ENCODE results near the gene DDX51. TPM values are rescaled to one million over a fixed set of nuclear protein-coding genes. Genes with fewer than 3 reads are reported as not detected.

The DDX51 gene
- total RNA-seq, 1 experiment from 2014 or later, result 38.1 TPM

DNA sequence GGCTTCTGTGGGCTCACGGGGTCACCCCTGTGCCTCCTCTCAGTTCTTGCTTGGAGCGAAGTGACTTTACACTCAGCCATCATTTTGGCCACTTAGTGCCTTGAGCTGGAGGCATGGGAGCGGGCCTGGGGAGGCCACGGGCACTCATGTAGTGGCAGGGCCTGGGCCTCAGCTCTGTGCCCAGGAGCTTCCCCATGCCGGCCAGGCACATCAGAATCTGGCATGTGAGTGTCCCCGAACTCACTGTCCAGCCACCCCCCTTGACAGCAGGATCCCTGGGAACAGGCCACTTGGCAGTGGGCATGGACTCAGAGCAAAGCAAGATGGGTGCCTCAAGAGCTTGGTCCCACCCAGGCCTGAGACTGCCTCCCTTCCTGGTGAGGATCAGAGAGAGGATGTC, 29.5 kb downstream of the DDX51 start:
- BruUV-seq (replicated peaks), result no TSS peak
- POLR2A ChIA-PET, result no interaction called here

DNA sequence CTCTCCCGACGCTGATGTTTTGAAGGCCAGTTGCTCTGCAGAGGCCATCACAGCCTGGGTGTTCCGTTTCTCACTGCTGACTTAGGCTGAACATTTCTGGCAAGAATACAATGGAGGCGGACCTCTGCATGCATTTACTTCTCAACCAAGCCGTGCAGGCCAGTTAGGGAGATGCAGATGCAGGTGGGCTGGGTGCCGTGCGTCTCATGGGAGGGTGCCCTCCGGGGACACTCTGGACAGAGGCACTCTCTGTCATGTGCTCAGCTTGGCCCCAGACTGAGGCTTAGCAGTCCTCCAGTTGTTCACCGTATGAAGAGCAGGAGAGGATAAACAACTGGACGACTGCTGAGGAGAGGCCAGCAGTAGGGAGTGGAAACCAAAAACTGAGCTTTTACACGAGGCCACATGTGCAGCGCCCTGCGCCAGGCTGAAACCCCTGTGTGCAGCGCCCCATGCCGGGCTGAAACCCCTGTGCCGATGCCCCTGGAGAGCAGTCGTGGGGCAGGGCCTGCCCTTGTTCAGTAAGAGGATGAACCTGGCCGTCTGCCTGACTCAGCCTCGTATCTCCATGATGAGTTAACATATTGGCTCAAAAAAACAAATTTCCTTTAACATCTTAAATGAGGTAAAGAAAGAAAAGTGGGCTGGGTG, 32.3 kb downstream of the DDX51 start:
- Histone ChIP-seq H3K9me3 (ENCODE audit: control insufficient read depth in 1 of 2, insufficient read depth in 1 of 2, low read depth in 1 of 2, low read length in 2 of 2) (no peaks in the 10 kb centered on the region), H3K79me2 (ENCODE audit: insufficient read depth, low read length) (no peaks in the 10 kb centered on the region), H2AFZ (ENCODE audit: low read depth, low read length, poor library complexity, severe bottlenecking) (no peak overlapping the region), H3K9me2 (ENCODE audit: insufficient read depth) (no peaks in the 10 kb centered on the region), H4K20me1 (ENCODE audit: insufficient read depth) (no peaks in the 10 kb centered on the region), H3K4me2 (ENCODE audit: low read length) (no peak overlapping the region), H3K27me3 (ENCODE audit: insufficient read depth, low read length) (no peaks in the 10 kb centered on the region), H3K4me3 (replicated peaks in 1 of 2; ENCODE audit: low read depth in 1 of 2, low read length in 2 of 2) (no peak overlapping the region), H3K9ac (ENCODE audit: low read length) (no peak overlapping the region), H3K36me3 (ENCODE audit: control insufficient read depth in 1 of 2, insufficient read depth in 2 of 2, low read length in 2 of 2) (peaks cover 4 to 15% of the 10 kb centered on the region in 2 experiments; a peak in 2 of 4 replicates), H3K4me1 (ENCODE audit: control insufficient read depth in 1 of 2, insufficient read depth in 2 of 2, low read length in 2 of 2) (no peaks in the 10 kb centered on the region), H3K27ac (ENCODE audit: low read depth, low read length) (no peak overlapping the region)
- ChIA-PET POLR2A (no interaction called here), CTCF (no interaction called here), RAD21 (ENCODE audit: low non-redundant PET in 1 of 2, low total read pairs in 2 of 2, uncharacterized antibody in 2 of 2, unreplicated experiment in 2 of 2) (no interaction called here)
- ATAC-seq, result no peak
- intact Hi-C loops (cut with micrococcal nuclease), result no loop called here
- DNase-seq (ENCODE audit: low read depth, low spot score), result no peak
- BruUV-seq (replicated peaks), result no TSS peak
- TF ChIP-seq EGR1 (IDR thresholded peaks at IDR 0.05; ENCODE audit: low read depth) (no peak), POLR2A (IDR thresholded peaks at IDR 0.05; ENCODE audit: borderline replicate concordance, extremely low read depth, insufficient read depth, insufficient read length) (no peak), POLR2AphosphoS5 (IDR thresholded peaks at IDR 0.05; ENCODE audit: low read depth, low read length) (no peak), FOSL1 (IDR thresholded peaks at IDR 0.05; ENCODE audit: low read depth) (no peak), EZH2 (IDR thresholded peaks at IDR 0.05) (no peak), CEBPB (IDR thresholded peaks at IDR 0.05; ENCODE audit: low read depth) (no peak), SP1 (IDR thresholded peaks at IDR 0.05; ENCODE audit: low read depth) (no peak), ZFX (IDR thresholded peaks at IDR 0.05) (no peak), ELF1 (IDR thresholded peaks at IDR 0.05; ENCODE audit: borderline replicate concordance, low read depth) (no peak)
- TF ChIP-seq, protein P1, sequence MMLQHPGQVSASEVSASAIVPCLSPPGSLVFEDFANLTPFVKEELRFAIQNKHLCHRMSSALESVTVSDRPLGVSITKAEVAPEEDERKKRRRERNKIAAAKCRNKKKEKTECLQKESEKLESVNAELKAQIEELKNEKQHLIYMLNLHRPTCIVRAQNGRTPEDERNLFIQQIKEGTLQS (IDR thresholded peaks at IDR 0.05), result no peak
- TF ChIP-seq, protein P2, sequence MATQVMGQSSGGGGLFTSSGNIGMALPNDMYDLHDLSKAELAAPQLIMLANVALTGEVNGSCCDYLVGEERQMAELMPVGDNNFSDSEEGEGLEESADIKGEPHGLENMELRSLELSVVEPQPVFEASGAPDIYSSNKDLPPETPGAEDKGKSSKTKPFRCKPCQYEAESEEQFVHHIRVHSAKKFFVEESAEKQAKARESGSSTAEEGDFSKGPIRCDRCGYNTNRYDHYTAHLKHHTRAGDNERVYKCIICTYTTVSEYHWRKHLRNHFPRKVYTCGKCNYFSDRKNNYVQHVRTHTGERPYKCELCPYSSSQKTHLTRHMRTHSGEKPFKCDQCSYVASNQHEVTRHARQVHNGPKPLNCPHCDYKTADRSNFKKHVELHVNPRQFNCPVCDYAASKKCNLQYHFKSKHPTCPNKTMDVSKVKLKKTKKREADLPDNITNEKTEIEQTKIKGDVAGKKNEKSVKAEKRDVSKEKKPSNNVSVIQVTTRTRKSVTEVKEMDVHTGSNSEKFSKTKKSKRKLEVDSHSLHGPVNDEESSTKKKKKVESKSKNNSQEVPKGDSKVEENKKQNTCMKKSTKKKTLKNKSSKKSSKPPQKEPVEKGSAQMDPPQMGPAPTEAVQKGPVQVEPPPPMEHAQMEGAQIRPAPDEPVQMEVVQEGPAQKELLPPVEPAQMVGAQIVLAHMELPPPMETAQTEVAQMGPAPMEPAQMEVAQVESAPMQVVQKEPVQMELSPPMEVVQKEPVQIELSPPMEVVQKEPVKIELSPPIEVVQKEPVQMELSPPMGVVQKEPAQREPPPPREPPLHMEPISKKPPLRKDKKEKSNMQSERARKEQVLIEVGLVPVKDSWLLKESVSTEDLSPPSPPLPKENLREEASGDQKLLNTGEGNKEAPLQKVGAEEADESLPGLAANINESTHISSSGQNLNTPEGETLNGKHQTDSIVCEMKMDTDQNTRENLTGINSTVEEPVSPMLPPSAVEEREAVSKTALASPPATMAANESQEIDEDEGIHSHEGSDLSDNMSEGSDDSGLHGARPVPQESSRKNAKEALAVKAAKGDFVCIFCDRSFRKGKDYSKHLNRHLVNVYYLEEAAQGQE (IDR thresholded peaks at IDR 0.05; ENCODE audit: low read depth), result no peak
- TF ChIP-seq, protein P3, sequence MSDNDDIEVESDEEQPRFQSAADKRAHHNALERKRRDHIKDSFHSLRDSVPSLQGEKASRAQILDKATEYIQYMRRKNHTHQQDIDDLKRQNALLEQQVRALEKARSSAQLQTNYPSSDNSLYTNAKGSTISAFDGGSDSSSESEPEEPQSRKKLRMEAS (IDR thresholded peaks at IDR 0.05), result no peak
- TF ChIP-seq, protein P4, sequence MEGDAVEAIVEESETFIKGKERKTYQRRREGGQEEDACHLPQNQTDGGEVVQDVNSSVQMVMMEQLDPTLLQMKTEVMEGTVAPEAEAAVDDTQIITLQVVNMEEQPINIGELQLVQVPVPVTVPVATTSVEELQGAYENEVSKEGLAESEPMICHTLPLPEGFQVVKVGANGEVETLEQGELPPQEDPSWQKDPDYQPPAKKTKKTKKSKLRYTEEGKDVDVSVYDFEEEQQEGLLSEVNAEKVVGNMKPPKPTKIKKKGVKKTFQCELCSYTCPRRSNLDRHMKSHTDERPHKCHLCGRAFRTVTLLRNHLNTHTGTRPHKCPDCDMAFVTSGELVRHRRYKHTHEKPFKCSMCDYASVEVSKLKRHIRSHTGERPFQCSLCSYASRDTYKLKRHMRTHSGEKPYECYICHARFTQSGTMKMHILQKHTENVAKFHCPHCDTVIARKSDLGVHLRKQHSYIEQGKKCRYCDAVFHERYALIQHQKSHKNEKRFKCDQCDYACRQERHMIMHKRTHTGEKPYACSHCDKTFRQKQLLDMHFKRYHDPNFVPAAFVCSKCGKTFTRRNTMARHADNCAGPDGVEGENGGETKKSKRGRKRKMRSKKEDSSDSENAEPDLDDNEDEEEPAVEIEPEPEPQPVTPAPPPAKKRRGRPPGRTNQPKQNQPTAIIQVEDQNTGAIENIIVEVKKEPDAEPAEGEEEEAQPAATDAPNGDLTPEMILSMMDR (IDR thresholded peaks at IDR 0.05 in 2 of 3, conservative IDR thresholded peaks at IDR 0.05 in 1 of 3; ENCODE audit: borderline replicate concordance in 1 of 3, insufficient read depth in 1 of 3, low read depth in 2 of 3, low read length in 2 of 3), result no peak

More for the DNA sequence above, 29.5 kb downstream of the DDX51 start:
- no peak for TF ChIP-seq TCF7L2 (IDR thresholded peaks at IDR 0.05; ENCODE audit: borderline replicate concordance, extremely low read depth, insufficient read depth, insufficient read length)
- ATAC-seq, result no peak
- ChIA-PET RAD21 (ENCODE audit: low non-redundant PET in 1 of 2, low total read pairs in 2 of 2, uncharacterized antibody in 2 of 2, unreplicated experiment in 2 of 2) (no interaction called here), CTCF (no interaction called here)
- no peaks in the 10 kb centered on the region for H4K20me1 ChIP-seq (ENCODE audit: insufficient read depth)
- no peaks in the 10 kb centered on the region for H3K79me2 ChIP-seq (ENCODE audit: insufficient read depth, low read length)
- no peaks in the 10 kb centered on the region for H3K4me1 ChIP-seq (ENCODE audit: control insufficient read depth in 1 of 2, insufficient read depth in 2 of 2, low read length in 2 of 2)
- no peak overlapping the region for H3K4me3 ChIP-seq (replicated peaks in 1 of 2; ENCODE audit: low read depth in 1 of 2, low read length in 2 of 2)
- no peak overlapping the region for H3K9ac ChIP-seq (ENCODE audit: low read length)
- H3K9me2 ChIP-seq (ENCODE audit: insufficient read depth), result no peaks in the 10 kb centered on the region
- no peaks in the 10 kb centered on the region for H3K9me3 ChIP-seq (ENCODE audit: control insufficient read depth in 1 of 2, insufficient read depth in 1 of 2, low read depth in 1 of 2, low read length in 2 of 2)
- no peaks in the 10 kb centered on the region for H3K27me3 ChIP-seq (ENCODE audit: insufficient read depth, low read length)
- no peak for DNase-seq (ENCODE audit: low read depth, low spot score)
- intact Hi-C loops (cut with micrococcal nuclease), result no loop called here
- H2AFZ ChIP-seq (ENCODE audit: low read depth, low read length, poor library complexity, severe bottlenecking), result no peak overlapping the region
- peaks cover 4 to 14% of the 10 kb centered on the region in 2 experiments; a peak in 2 of 4 replicates for H3K36me3 ChIP-seq (ENCODE audit: control insufficient read depth in 1 of 2, insufficient read depth in 2 of 2, low read length in 2 of 2)
- H3K27ac ChIP-seq (ENCODE audit: low read depth, low read length), result no peak overlapping the region
- no peak overlapping the region for H3K4me2 ChIP-seq (ENCODE audit: low read length)

Data from HCT116 (cell line).